Right lobe of liver (tissue), 6 donors: ENCODE data around the gene XRN1. TPM values are rescaled to one million over a fixed set of nuclear protein-coding genes. Genes with fewer than 3 reads are reported as not detected.

ENCODE experiments used
- ATAC-seq, 4 donors: fragments of 200-7000 bp; cut with Tn5 transposase; one replicate each; pipeline ENCODE4 v1.9.1; 2020; ENCODE audit warnings: mild to moderate bottlenecking in 4 of 4, moderate library complexity in 4 of 4
- DNase-seq, 3 donors: peaks; one replicate each; pipeline ENCODE4 v3.0.0-alpha.2; 2020
- H3K27ac ChIP-seq, 3 donors: fragments of 200-600 bp; one replicate each; pipeline ENCODE4 v1.8.0; 2022
- H3K27me3 ChIP-seq, 2 donors: fragments of 200-600 bp; one replicate each; pipeline ENCODE4 v1.8.0; 2022
- H3K36me3 ChIP-seq, 4 donors: fragments of 200-600 bp; sonication (generic) in 1 of 4; one replicate each; pipeline versions ENCODE4 v1.5.1 to v1.8.0; 2017 to 2022; ENCODE audit warnings: control low read depth in 1 of 4
- H3K4me1 ChIP-seq, 4 donors: fragments of 200-600 bp; sonication (generic) in 1 of 4; one replicate each; pipeline versions ENCODE4 v1.5.1 to v1.8.0; 2017 to 2022; ENCODE audit warnings: control low read depth in 1 of 4
- H3K4me3 ChIP-seq, 3 donors: fragments of 200-600 bp; one replicate each; pipeline ENCODE4 v1.8.0; 2022
- H3K9me3 ChIP-seq, 4 donors: fragments of 200-600 bp; sonication (generic) in 1 of 4; one replicate each; pipeline versions ENCODE4 v1.5.1 to v1.8.0; 2017 to 2022; ENCODE audit warnings: control low read depth in 1 of 4
- POLR2A ChIP-seq: fragments of 450-650 bp; IDR thresholded peaks from one replicate; pipeline ENCODE4 v1.6.1; 2017; ENCODE audit warnings: antibody characterized with exemption, mild to moderate bottlenecking
- WGBS: methylation state at CpG from one replicate; pipeline ENCODE4 v1.1.6; 2018; ENCODE audit warnings: low coverage, low lambda C conversion rate; ENCODE audit not compliant: insufficient coverage; ENCODE audit errors: missing lambda C conversion rate; 5-methylcytosine and 5-hydroxymethylcytosine counted together
- intact Hi-C, 2 donors: fragments of 100-400 bp; cut with DNase I; formaldehyde crosslinking; loops; one replicate each; pipeline versions ENCODE4 v1.11.2 to v1.14.1; 2022
- total RNA-seq, 6 experiments: library from RNA; depleted of rRNA in 2 of 6; stranded (reverse); fragments of >200 nt in 2 of 6; fragmentation: NEBNext Ultra II Directional in 3 of 6; extraction: Animal tissue kit (Norgen Biotek cat#: 25700) in 3 of 6; gene quantifications; one replicate each; pipeline versions ENCODE4 v1.1.0 to v1.2.4, GENCODE V29; 2016 to 2023
- TF ChIP-seq, protein P1 (sequence below), 4 donors: fragments of 200-600 bp in 3 of 4; fragments of 450-650 bp in 1 of 4; IDR thresholded peaks; one replicate each; pipeline versions ENCODE4 v1.5.1 to v1.8.0; 2016 to 2022; ENCODE audit warnings: antibody characterized with exemption in 4 of 4, mild to moderate bottlenecking in 2 of 4
- donor health status: DM: no; HTN: yes; CAD: no.
- donor health status: DM: no; HTN: no; CAD: no.
- donor health status: DM: no; HTN: no; CAD: no.
- donor health status: DM: no; HTN: yes; CAD: no.
- donor health status: DM: no; HTN: yes; CAD: no.

The XRN1 gene
- total RNA-seq, 6 experiments from 2014 or later, result 21.4 to 30.8 (median 24.8) TPM

DNA sequence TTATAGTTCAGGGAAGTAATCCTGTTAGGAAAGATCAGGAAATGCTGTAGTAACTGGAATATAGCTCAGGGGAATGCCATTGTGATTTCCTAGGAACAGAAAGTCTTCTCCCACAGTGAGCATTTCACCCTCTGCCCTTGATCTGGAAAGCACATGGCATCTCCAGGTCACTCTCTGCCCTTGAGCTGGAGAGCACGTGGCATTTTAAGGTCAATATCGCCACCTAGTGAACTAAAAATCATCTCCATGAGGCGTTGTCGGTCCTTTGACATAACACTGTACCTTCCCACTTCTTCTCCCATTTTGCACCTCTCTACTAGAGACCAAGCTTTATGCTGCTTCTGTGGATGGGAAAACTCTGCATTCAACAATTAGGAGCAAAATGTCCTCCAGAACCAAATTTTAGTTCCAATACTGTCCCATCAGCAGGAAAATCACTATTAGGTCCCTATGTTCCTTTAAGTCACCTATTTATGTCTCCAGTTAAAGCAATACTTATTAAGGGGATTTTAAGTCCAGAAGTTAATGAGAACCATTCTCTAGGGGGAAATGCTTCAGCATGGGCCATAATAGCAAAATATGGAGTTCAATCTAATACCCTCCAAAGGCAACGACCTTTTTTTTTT lies 167.8 kb downstream of the XRN1 start:
- Histone ChIP-seq H3K27me3 (no peaks in the 10 kb centered on the region), H3K4me3 (no peak overlapping the region), H3K36me3 (no peaks in the 10 kb centered on the region), H3K27ac (no peak overlapping the region), H3K4me1 (no peaks in the 10 kb centered on the region), H3K9me3 (no peaks in the 10 kb centered on the region)
- peak; percentile 97 to 99 (median 98) for ATAC-seq
- WGBS, result 17% methylated on average over 5 of the region's 5 CpGs
- DNase-seq, result peak in 1 of 3 donors; percentile 59
- TF ChIP-seq, protein P1, sequence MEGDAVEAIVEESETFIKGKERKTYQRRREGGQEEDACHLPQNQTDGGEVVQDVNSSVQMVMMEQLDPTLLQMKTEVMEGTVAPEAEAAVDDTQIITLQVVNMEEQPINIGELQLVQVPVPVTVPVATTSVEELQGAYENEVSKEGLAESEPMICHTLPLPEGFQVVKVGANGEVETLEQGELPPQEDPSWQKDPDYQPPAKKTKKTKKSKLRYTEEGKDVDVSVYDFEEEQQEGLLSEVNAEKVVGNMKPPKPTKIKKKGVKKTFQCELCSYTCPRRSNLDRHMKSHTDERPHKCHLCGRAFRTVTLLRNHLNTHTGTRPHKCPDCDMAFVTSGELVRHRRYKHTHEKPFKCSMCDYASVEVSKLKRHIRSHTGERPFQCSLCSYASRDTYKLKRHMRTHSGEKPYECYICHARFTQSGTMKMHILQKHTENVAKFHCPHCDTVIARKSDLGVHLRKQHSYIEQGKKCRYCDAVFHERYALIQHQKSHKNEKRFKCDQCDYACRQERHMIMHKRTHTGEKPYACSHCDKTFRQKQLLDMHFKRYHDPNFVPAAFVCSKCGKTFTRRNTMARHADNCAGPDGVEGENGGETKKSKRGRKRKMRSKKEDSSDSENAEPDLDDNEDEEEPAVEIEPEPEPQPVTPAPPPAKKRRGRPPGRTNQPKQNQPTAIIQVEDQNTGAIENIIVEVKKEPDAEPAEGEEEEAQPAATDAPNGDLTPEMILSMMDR (IDR thresholded peaks at IDR 0.05), result peak; percentile 61 to 77 (median 66)
- TF ChIP-seq POLR2A, result no peak
- intact Hi-C loops, result no loop called here

DNA sequence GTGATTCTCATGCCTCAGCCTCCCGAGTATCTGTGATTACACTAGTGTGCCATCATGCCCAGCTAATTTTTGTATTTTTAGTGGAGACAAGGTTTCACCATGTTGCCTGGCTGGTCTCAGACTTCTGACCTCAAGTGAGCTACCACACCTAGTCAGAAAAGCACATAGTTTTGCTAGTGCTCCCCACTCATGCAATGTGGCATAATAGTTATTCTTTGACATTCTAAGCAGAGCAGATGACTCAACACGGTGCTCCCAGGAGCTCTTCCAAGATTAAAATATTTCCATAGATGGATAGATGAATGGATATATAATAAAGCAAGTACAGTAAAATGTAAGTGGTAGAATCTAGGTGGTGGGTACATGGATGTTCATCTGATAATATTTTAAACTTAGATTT lies 169.4 kb downstream of the XRN1 start:
- DNase-seq (no peak), ATAC-seq (no peak)
- intact Hi-C loops, result no loop called here
- 74% methylated on average over 2 of the region's 2 CpGs for WGBS
- H3K9me3 ChIP-seq, result no peaks in the 10 kb centered on the region
- H3K27ac ChIP-seq, result no peak overlapping the region
- no peak for TF ChIP-seq POLR2A
- TF ChIP-seq, protein P1 (IDR thresholded peaks at IDR 0.05), result no peak
- no peak overlapping the region for H3K4me3 ChIP-seq
- no peaks in the 10 kb centered on the region for H3K36me3 ChIP-seq
- H3K4me1 ChIP-seq, result no peaks in the 10 kb centered on the region
- H3K27me3 ChIP-seq, result no peaks in the 10 kb centered on the region

DNA sequence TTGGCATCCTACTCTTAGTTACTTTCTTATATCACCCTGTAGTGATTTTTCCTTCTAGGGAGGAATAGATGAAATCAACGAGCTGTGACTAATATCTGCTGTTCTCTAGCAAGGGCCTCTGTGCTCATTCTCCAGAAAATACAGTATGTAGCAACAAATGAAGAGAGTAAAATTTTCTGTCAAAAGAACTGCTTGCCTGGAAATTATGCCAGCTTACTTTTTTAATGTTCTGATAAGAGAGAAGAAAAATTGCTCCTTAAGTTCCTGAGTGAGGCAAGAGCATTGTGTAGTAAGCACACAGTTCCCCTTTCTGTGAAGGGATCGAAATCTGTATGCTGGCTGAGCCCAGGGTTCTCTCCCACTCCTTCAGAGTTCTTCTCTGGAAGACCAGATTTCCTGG lies 171.1 kb downstream of the XRN1 start:
- intact Hi-C loops, result no loop called here
- H3K4me1 ChIP-seq, result no peaks in the 10 kb centered on the region
- no peaks in the 10 kb centered on the region for H3K9me3 ChIP-seq
- no peak for DNase-seq
- whole genome bisulfite sequencing, result 62% methylated on average over 2 of the region's 2 CpGs
- H3K36me3 ChIP-seq, result no peaks in the 10 kb centered on the region
- H3K4me3 ChIP-seq, result no peak overlapping the region
- no peak overlapping the region for H3K27ac ChIP-seq
- H3K27me3 ChIP-seq, result no peaks in the 10 kb centered on the region
- ATAC-seq, result peak in 3 of 4 donors; percentile 19 to 29 (median 24)
- TF ChIP-seq, protein P1 (IDR thresholded peaks at IDR 0.05), result no peak
- TF ChIP-seq POLR2A, result no peak

DNA sequence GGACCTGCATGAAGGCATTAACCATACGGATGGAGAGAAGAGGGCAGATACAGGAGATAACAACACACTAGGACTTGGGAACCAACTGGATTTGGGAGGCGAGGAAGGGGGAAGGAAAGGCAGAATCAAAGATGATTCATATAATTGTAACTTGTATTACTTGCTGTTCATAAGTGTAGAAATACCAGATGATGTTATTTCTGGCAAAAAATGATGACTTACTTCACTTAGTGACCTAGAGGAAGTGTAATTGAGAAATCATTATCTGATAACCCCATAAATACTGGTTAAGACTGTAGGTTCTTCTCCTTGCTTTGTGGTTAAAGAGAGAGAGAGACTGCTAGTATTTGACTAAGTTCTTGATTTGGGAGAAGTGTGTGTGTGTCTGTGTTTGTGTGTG lies 172.0 kb downstream of the XRN1 start:
- Histone ChIP-seq H3K27ac (no peak overlapping the region), H3K27me3 (no peaks in the 10 kb centered on the region), H3K4me3 (no peak overlapping the region), H3K9me3 (no peaks in the 10 kb centered on the region), H3K4me1 (no peaks in the 10 kb centered on the region), H3K36me3 (no peaks in the 10 kb centered on the region)
- intact Hi-C loops, result no loop called here
- DNase-seq (no peak), ATAC-seq (peak in 1 of 4 donors; percentile 29)
- TF ChIP-seq POLR2A, result no peak
- TF ChIP-seq, protein P1 (IDR thresholded peaks at IDR 0.05), result no peak
- WGBS, result 60% methylated on average over 2 of the region's 2 CpGs
